Inflammatory macrophage treated with lipopolysaccharide for 4 hours (primary cell): Measurements from ENCODE around the gene CMTM6.
"Not testable (repeated sequence)": the region's sequence is repeated elsewhere in the genome, so short reads cannot be mapped to it uniquely, and the experiment has no call there.

Source experiments
- DNase-seq: peaks from one replicate; pipeline ENCODE4 v3.0.0-alpha.2; 2020

The CMTM6 gene, protein sequence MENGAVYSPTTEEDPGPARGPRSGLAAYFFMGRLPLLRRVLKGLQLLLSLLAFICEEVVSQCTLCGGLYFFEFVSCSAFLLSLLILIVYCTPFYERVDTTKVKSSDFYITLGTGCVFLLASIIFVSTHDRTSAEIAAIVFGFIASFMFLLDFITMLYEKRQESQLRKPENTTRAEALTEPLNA

GRCh38 chr3:32502118-32502945 lies at the start of gene CMTM6:
Gene CMTM6 (minus strand): TSS chr3:32502852. CDS start chr3:32502745, 107 bp downstream.
- peak; percentile 89 for DNase-seq

GRCh38 chr3:32552013-32552412 lies 49.4 kb upstream of the CMTM6 start:
- no peak for DNase-seq

- DNase-seq = no peak
Observed at GRCh38 chr3:32551496-32551895, 48.8 kb upstream of the CMTM6 start.

- DNase-seq = no peak
Observed at GRCh38 chr3:32551087-32551486, 48.4 kb upstream of the CMTM6 start.

- no peak for DNase-seq
Observed at GRCh38 chr3:32545305-32545704, 42.7 kb upstream of the CMTM6 start.

DNA sequence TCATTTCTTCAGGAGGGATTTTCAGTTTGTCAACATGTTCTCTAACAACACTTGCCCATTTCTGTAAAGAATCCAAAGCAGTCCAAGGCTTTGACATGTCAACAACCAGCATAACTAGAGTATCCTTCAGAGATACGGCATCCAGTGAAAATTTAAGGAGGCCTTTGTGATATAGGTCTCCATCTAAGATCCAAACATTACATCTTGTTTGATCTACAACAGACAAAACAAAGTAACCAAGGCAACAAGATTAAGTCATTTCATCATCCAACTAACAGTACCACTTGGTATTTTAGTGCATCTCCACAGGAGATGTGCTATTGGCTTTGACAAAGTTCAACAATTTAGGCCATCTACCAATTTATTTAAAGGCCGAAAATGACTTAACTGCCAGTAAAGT lies 42.2 kb upstream of the CMTM6 start:
- no peak for DNase-seq

GRCh38 chr3:32542807-32543206 lies 40.2 kb upstream of the CMTM6 start:
- DNase-seq = no peak

- no peak for DNase-seq
Observed at GRCh38 chr3:32540899-32541298, 38.2 kb upstream of the CMTM6 start.

- DNase-seq = no peak
Observed at GRCh38 chr3:32532434-32532833, 29.8 kb upstream of the CMTM6 start.

DNA sequence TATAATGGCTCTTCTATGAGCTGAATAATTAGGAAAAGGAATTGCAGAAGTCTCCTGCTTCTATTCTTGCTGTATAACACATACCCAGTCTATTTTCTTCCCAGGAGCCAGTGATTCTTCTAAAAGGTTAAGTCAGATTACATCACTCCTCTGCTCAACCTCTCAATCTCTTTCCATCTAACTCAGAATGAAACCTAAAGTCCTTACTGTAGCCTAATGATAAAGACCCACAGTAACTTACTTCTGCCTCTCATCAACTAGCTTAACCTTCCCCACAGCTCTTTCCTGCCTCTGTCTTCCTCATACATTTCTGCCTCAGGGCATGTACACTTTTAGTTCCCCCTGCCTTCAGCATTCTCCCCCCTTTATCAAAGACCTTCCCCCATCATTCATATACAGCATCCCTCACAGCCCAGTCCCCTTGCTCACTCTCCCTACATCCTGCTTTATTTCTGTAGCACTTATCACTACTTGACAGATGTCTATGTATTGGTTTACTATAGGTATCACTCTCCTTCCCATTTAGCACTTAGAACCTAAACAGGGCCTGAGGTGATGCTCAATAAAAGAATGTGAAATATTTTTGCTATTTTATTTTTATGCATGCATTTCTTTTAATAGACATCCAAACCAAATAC lies 28.5 kb upstream of the CMTM6 start:
- peak; percentile 33 for DNase-seq

DNA sequence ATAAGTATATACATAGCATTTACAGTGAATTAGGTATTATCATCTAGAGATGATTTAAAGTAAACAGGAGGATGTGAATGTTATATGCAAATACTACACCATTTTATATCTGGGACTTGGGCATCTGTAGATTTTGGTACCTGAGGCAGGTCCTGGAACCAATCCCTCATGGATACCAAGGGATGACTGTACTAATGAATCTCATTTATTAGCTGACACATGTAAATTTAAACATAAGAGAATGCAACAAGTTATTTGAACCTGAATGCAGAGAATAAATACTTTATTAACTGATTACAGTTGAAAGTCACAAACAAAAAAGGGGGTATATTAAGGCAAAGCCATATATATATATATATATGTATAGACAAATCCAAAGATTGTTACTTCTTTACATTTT lies 23.1 kb upstream of the CMTM6 start:
- no peak for DNase-seq

- DNase-seq = no peak
Observed at GRCh38 chr3:32522682-32523081, 20.0 kb upstream of the CMTM6 start.

DNA sequence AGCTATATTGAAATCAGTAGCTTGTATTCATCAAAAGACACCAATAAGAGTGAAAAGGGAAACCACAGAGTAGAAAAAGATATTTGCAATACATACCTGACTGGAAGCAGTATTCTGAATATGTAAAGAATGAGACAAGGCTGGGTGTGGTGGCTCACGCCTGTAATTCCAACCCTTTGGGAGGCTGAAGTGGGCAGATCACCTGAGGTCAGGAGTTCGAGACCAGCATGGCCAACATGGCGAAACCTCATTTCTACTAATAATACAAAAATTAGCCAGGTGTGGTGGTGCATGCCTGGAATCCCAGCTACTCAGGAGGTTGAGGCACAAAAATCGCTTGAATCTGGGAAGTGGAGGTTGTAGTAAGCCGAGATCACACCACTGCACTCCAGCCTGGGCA lies 16.3 kb upstream of the CMTM6 start:
- DNase-seq = not testable (repeated sequence)

DNA sequence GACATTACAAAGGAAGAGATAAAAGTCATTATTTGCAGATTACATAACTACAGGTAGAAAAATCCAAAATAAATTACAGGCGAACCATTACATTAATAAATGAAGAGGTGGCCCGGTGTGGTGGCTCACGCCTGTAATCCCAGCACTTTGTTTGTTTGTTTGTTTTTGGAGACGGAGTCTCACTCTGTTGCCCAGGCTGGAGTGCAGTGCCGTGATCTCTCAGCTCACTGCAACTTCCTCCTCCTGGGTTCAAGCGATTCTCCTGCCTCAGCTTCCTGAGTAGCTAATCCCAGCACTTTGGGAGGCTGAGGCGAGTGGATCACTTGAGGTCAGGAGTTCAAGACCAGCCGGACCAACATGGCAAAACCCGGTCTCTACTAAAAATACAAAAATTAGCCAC lies 14.1 kb upstream of the CMTM6 start:
- not testable (repeated sequence) for DNase-seq

GRCh38 chr3:32511005-32511404 lies 8.4 kb upstream of the CMTM6 start:
- DNase-seq = no peak

DNA sequence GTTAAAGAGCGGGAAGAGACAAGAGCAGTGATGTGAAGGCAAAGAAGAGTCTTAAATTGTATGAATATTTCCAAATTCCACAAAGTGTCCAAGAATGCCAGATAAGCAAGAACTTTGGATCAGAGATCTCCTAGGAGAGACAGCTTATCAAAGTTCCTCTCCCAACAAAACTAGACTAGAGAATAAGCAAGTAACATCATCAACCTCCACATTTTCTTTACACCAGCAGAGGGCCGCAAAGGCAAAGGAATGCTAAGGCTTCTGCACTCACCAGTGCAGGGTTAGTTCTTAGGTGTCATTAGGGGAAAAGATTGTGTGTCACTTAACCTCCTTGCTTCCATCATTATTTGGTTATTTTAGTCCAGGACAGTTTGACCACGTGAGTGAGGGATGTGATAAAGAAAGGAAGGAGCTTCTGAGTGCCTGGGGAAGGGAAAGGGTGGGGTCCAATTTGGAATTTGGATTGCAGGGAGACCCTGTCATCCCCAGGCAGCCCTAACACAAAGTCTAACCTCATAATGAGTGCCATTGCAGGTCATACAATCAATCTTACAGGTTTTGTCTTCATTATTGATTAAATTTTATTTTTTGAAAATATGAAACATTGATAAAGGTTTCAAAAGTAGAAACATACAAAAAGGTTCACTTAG lies 7.5 kb upstream of the CMTM6 start:
- DNase-seq = peak; percentile 74

DNA sequence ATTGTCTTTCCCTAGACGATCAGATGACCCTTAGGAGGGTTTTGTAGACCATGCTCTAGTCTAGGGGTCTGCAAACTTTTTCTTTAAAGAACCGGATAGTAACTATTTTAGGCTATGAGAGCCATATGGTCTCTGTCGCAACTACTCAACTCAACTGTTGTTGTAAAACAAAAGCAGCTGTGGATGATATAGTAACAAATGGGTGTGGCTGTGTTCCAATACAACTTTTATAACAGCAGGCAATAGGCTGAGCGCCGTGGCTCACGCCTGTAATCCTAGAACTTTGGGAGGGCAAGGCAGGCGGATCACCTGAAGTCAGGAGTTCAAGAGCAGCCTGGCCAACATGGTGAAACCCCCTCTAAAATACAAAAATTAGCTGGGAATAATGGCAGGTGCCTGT lies 6.1 kb upstream of the CMTM6 start:
- peak; percentile 21 for DNase-seq

DNA sequence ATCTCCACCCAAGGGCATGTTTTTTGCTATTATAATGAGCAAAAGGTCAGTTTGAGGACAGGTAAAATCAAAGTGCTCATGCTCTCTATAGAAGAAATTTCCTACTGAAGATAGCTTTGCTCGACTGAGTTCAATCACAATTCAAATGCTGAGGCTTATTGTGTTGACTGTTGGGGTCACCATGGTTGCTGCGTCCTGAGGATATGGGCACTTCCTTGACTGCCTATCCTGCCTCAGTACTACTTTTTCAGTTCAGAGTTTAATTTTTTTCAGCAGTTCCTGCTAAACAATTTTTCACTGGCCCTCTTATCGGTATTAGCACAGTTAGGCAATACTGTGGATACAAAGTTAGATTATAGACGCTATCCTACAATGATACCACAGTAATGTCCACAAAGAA lies 3.8 kb upstream of the CMTM6 start:
- no peak for DNase-seq

- no peak for DNase-seq
Observed at GRCh38 chr3:32502946-32503286, 264 bp upstream of the CMTM6 start.

DNA sequence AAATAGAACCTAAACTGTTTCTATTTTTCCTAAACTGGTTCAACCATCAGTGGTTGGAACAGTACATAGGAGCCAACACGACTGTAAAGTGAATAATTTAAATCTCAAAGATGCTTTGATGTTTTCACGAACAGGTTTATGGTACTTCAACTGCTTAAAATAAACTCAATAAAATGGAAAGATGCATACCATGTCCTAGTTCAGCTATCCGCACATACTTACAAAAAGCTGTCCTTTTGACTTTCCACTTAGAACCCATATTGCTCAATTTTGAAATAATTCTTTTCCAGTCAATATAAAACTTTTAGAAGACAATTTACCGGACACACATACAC lies 902 bp downstream of the CMTM6 start:
- no peak for DNase-seq

DNA sequence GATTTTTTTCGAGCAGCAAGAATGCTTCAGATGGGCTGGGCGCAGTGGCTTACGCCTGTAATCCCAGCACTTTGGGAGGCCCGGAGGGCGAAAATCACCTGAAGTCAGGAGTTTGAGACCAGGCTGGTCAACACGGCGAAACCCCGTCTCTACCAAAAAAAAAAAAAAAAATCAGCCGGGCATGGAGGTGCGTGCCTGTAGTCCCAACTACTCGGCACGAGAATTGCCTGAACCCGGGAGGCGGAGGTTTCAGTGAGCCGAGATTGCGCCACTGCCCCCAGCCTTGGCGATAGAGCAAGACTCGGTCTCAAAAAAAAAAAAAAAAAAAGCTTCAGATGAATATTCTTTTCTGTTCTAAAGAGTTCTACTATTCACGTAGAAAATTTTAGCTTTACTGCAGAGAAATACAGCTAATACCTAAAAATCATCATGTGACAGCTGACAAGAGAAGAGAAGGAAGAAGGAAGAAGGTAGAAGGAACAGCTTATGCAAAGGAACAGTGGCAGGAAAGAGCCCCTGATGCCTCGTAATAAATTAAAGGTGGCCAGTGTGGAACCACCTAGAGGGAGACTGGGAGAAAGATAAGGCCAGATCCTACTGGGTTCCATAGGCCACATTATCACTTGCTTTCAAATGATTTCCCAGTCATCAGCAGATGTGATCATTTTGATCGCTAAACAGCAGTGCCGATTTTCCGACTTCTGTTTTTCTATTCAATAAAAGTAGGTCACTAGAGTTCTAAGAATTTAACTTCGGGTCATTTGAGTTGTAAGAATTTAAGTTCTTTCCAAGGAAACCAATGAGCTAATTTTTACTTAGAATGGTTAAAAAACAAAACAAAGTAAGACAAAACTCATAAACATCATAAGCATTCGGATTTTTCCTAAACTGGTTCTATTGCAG lies 1.5 kb downstream of the CMTM6 start:
- DNase-seq = peak; percentile 43

- no peak for DNase-seq
Observed at GRCh38 chr3:32500231-32500630, 2.4 kb downstream of the CMTM6 start.

- no peak for DNase-seq
Observed at GRCh38 chr3:32499585-32499984, 3.1 kb downstream of the CMTM6 start.
